ENCODE results near the gene BPIFB3. TPM values are rescaled to one million over a fixed set of nuclear protein-coding genes. Genes with fewer than 3 reads are reported as not detected.
"Not testable (repeated sequence)": the region's sequence is repeated elsewhere in the genome, so short reads cannot be mapped to it uniquely, and the experiment has no call there.

Gene BPIFB3
- total RNA-seq, 1 experiment from 2014 or later: not detected

- in situ Hi-C loops (cut with HindIII; ENCODE audit: low pct_unique_long_range_greater_than_20kb, low sequenced_read_pairs): no loop called here
- no peak for DNase-seq (ENCODE audit: low read depth)
Observed at GRCh38 chr20:33026779-33027759, 26.6 kb upstream of the BPIFB3 start.

- in situ Hi-C loops (cut with HindIII; ENCODE audit: low pct_unique_long_range_greater_than_20kb, low sequenced_read_pairs): no loop called here
- no peak for DNase-seq (ENCODE audit: low read depth)
Observed at GRCh38 chr20:33027769-33028751, 25.6 kb upstream of the BPIFB3 start.

GRCh38 chr20:33028875-33029274, 24.8 kb upstream of the BPIFB3 start:
- in situ Hi-C loops (cut with HindIII; ENCODE audit: low pct_unique_long_range_greater_than_20kb, low sequenced_read_pairs): no loop called here
- no peak for DNase-seq (ENCODE audit: low read depth)

GRCh38 chr20:33030076-33030475, 23.6 kb upstream of the BPIFB3 start:
- no peak for DNase-seq (ENCODE audit: low read depth)

GRCh38 chr20:33030569-33030968, 23.1 kb upstream of the BPIFB3 start:
- in situ Hi-C loops (cut with HindIII; ENCODE audit: low pct_unique_long_range_greater_than_20kb, low sequenced_read_pairs): no loop called here
- no peak for DNase-seq (ENCODE audit: low read depth)

More at GRCh38 chr20:33030076-33030475, 23.6 kb upstream of the BPIFB3 start:
- in situ Hi-C loops (cut with HindIII; ENCODE audit: low pct_unique_long_range_greater_than_20kb, low sequenced_read_pairs): no loop called here

GRCh38 chr20:33031531-33031930, 22.2 kb upstream of the BPIFB3 start, which contains the start of gene BPIFB6:
BPIFB6 (plus strand) TSS chr20:33031648; CDS start chr20:33031648, 0 bp downstream.
- DNase-seq (ENCODE audit: low read depth): no peak
- in situ Hi-C loops (cut with HindIII; ENCODE audit: low pct_unique_long_range_greater_than_20kb, low sequenced_read_pairs): no loop called here

- in situ Hi-C loops (cut with HindIII; ENCODE audit: low pct_unique_long_range_greater_than_20kb, low sequenced_read_pairs): no loop called here
Observed at GRCh38 chr20:33032555-33032954, 21.1 kb upstream of the BPIFB3 start.

GRCh38 chr20:33033381-33033780, 20.3 kb upstream of the BPIFB3 start:
- no peak for DNase-seq (ENCODE audit: low read depth)
- in situ Hi-C loops (cut with HindIII; ENCODE audit: low pct_unique_long_range_greater_than_20kb, low sequenced_read_pairs): no loop called here

More at GRCh38 chr20:33032555-33032954, 21.1 kb upstream of the BPIFB3 start:
- no peak for DNase-seq (ENCODE audit: low read depth)

- DNase-seq (ENCODE audit: low read depth): no peak
- in situ Hi-C loops (cut with HindIII; ENCODE audit: low pct_unique_long_range_greater_than_20kb, low sequenced_read_pairs): no loop called here
Observed at GRCh38 chr20:33034115-33034514, 19.6 kb upstream of the BPIFB3 start.

GRCh38 chr20:33034901-33035492, 18.7 kb upstream of the BPIFB3 start:
- in situ Hi-C loops (cut with HindIII; ENCODE audit: low pct_unique_long_range_greater_than_20kb, low sequenced_read_pairs): no loop called here
- no peak for DNase-seq (ENCODE audit: low read depth)

GRCh38 chr20:33037456-33037855, 16.2 kb upstream of the BPIFB3 start:
- in situ Hi-C loops (cut with HindIII; ENCODE audit: low pct_unique_long_range_greater_than_20kb, low sequenced_read_pairs): no loop called here
- DNase-seq (ENCODE audit: low read depth): no peak

- in situ Hi-C loops (cut with HindIII; ENCODE audit: low pct_unique_long_range_greater_than_20kb, low sequenced_read_pairs): no loop called here
- DNase-seq (ENCODE audit: low read depth): no peak
Observed at GRCh38 chr20:33038243-33038642, 15.5 kb upstream of the BPIFB3 start.

GRCh38 chr20:33042430-33042829, 11.3 kb upstream of the BPIFB3 start:
- in situ Hi-C loops (cut with HindIII; ENCODE audit: low pct_unique_long_range_greater_than_20kb, low sequenced_read_pairs): no loop called here

GRCh38 chr20:33042983-33043730, 10.5 kb upstream of the BPIFB3 start:
- no peak for DNase-seq (ENCODE audit: low read depth)
- in situ Hi-C loops (cut with HindIII; ENCODE audit: low pct_unique_long_range_greater_than_20kb, low sequenced_read_pairs): no loop called here

More at GRCh38 chr20:33042430-33042829, 11.3 kb upstream of the BPIFB3 start:
- no peak for DNase-seq (ENCODE audit: low read depth)

- in situ Hi-C loops (cut with HindIII; ENCODE audit: low pct_unique_long_range_greater_than_20kb, low sequenced_read_pairs): no loop called here
- no peak for DNase-seq (ENCODE audit: low read depth)
Observed at GRCh38 chr20:33043731-33044181, 9.9 kb upstream of the BPIFB3 start.

- in situ Hi-C loops (cut with HindIII; ENCODE audit: low pct_unique_long_range_greater_than_20kb, low sequenced_read_pairs); DNase-seq (ENCODE audit: low read depth): not testable (repeated sequence)
Observed at GRCh38 chr20:33045129-33045721, 8.5 kb upstream of the BPIFB3 start.

GRCh38 chr20:33046412-33046811, 7.3 kb upstream of the BPIFB3 start:
- no peak for DNase-seq (ENCODE audit: low read depth)
- in situ Hi-C loops (cut with HindIII; ENCODE audit: low pct_unique_long_range_greater_than_20kb, low sequenced_read_pairs): no loop called here
